Measurements from ENCODE around the gene MYO5A.

- TF ChIP-seq EZH2 (IDR thresholded peaks at IDR 0.05) = no peak
- no peak for TF ChIP-seq CEBPB (IDR thresholded peaks at IDR 0.05; ENCODE audit: low read depth)
- TF ChIP-seq CTCF (IDR thresholded peaks at IDR 0.05 in 2 of 3, conservative IDR thresholded peaks at IDR 0.05 in 1 of 3; ENCODE audit: borderline replicate concordance in 1 of 3, insufficient read depth in 1 of 3, low read depth in 2 of 3, low read length in 2 of 3) = no peak
- TF ChIP-seq POLR2A (IDR thresholded peaks at IDR 0.05; ENCODE audit: borderline replicate concordance, extremely low read depth, insufficient read depth, insufficient read length) = no peak
- TF ChIP-seq POLR2AphosphoS5 (IDR thresholded peaks at IDR 0.05; ENCODE audit: low read depth, low read length) = no peak
- TF ChIP-seq CBX3 (IDR thresholded peaks at IDR 0.05; ENCODE audit: low read depth) = no peak
- no peak for TF ChIP-seq MAX (IDR thresholded peaks at IDR 0.05)
- no peak for TF ChIP-seq REST (IDR thresholded peaks at IDR 0.05; ENCODE audit: low read depth)
- no peak for TF ChIP-seq SP1 (IDR thresholded peaks at IDR 0.05; ENCODE audit: low read depth)
These were observed 134.6 kb downstream of the MYO5A start for GRCh38 chr15:52394118-52394517.

All from HCT116 (cell line).